B cell (primary cell): ENCODE results near the gene CCDC88C.

Source experiments
- CTCF ChIP-seq: fragments of 200-600 bp; IDR thresholded peaks from one replicate; pipeline ENCODE4 v1.8.0; 2022; ENCODE audit warnings: antibody characterized with exemption, mild to moderate bottlenecking
- EZH2 ChIP-seq: IDR thresholded peaks from 2 replicates; pipeline ENCODE4 v1.6.1; 2012; ENCODE audit warnings: borderline replicate concordance, low read depth, mild to moderate bottlenecking, moderate library complexity, low read length; ENCODE audit not compliant: insufficient read depth, poor library complexity, severe bottlenecking

DNA sequence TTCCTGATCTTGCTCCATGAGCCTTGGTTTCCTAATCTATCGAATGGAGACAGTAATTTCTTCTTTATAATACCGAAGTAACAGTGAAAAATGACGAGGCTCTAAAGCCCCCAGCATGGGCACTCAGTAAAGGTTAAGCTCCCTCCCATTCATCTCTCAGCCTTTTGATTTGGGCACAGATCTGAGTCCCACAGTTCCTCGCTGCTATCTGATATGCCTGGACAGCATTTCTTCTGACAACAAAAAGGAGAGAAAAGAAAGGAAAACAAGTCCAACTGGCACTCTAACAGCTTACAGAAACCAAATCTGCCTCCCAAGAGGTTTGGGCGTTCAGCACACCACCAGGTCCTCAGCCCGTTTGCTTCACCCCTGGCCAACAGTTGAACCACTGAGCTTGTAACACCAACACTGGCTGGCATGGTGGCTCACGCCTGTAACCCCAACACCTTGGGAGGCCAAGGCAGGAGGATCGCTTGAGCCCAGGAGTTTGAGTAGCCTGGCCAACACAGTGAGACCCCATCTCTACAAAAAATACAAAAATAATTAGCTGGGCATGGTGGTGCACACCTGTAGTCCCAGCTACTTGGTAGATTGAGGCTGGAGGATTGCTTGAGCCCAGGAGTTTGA lies 19.5 kb downstream of the CCDC88C start:
- TF ChIP-seq CTCF: no peak
- TF ChIP-seq EZH2: no peak
